DMS 273 treated with DMSO at 0.1 percent for 48 hours (cell line): ENCODE measurements around the gene HEPH.
"Not testable (repeated sequence)": the region's sequence is repeated elsewhere in the genome, so short reads cannot be mapped to it uniquely, and the experiment has no call there.

ENCODE experiments used
- DNase-seq: peaks from one replicate; lab custom pipeline; 2025; lab: John Stamatoyannopoulos, UW

Gene HEPH

GRCh38 chrX:66163849-66164411, at the start of gene HEPH:
Gene HEPH, plus strand, starts transcription at chrX:66164247. Its CDS starts 6,324 bp downstream, at chrX:66170571.
- DNase-seq: no peak

- not testable (repeated sequence) for DNase-seq
Observed at GRCh38 chrX:66118722-66119121, 45.3 kb upstream of the HEPH start.

- not testable (repeated sequence) for DNase-seq
Observed at GRCh38 chrX:66121354-66121753, 42.7 kb upstream of the HEPH start.

- no peak for DNase-seq
Observed at GRCh38 chrX:66126662-66127061, 37.4 kb upstream of the HEPH start.

- no peak for DNase-seq
Observed at GRCh38 chrX:66130469-66130868, 33.6 kb upstream of the HEPH start.

GRCh38 chrX:66135284-66135683, 28.8 kb upstream of the HEPH start:
- not testable (repeated sequence) for DNase-seq

GRCh38 chrX:66142351-66142750, 21.7 kb upstream of the HEPH start:
- DNase-seq: no peak

GRCh38 chrX:66144258-66144657, 19.8 kb upstream of the HEPH start:
- no peak for DNase-seq

- no peak for DNase-seq
Observed at GRCh38 chrX:66149519-66149918, 14.5 kb upstream of the HEPH start.

GRCh38 chrX:66150163-66150562, 13.9 kb upstream of the HEPH start:
- no peak for DNase-seq

- no peak for DNase-seq
Observed at GRCh38 chrX:66162331-66162822, 1.7 kb upstream of the HEPH start.

GRCh38 chrX:66163447-66163846, 600 bp upstream of the HEPH start:
- no peak for DNase-seq

GRCh38 chrX:66164470-66164869, 423 bp downstream of the HEPH start:
- no peak for DNase-seq

GRCh38 chrX:66164931-66165330, 884 bp downstream of the HEPH start:
- no peak for DNase-seq

GRCh38 chrX:66166671-66167070, 2.6 kb downstream of the HEPH start:
- no peak for DNase-seq

GRCh38 chrX:66167431-66167830, 3.4 kb downstream of the HEPH start:
- no peak for DNase-seq

- DNase-seq: no peak
Observed at GRCh38 chrX:66176134-66176533, 12.1 kb downstream of the HEPH start.

- DNase-seq: no peak
Observed at GRCh38 chrX:66191563-66191962, 27.5 kb downstream of the HEPH start.

- DNase-seq: no peak
Observed at GRCh38 chrX:66193821-66194220, 29.8 kb downstream of the HEPH start.

- DNase-seq: no peak
Observed at GRCh38 chrX:66200050-66200664, 36.1 kb downstream of the HEPH start.

- DNase-seq: no peak
Observed at GRCh38 chrX:66200855-66201795, 37.1 kb downstream of the HEPH start.

GRCh38 chrX:66203114-66203513, 39.1 kb downstream of the HEPH start:
- no peak for DNase-seq

- no peak for DNase-seq
Observed at GRCh38 chrX:66221856-66222255, 57.8 kb downstream of the HEPH start.
